ENCODE measurements around the gene APOOL. TPM values are rescaled to one million over a fixed set of nuclear protein-coding genes. Genes with fewer than 3 reads are reported as not detected.
A peak's percentile ranks its signal among the peaks of the same experiment; 100 is the strongest.
"Not testable (repeated sequence)": the region's sequence is repeated elsewhere in the genome, so short reads cannot be mapped to it uniquely, and the experiment has no call there.

Gene APOOL, protein sequence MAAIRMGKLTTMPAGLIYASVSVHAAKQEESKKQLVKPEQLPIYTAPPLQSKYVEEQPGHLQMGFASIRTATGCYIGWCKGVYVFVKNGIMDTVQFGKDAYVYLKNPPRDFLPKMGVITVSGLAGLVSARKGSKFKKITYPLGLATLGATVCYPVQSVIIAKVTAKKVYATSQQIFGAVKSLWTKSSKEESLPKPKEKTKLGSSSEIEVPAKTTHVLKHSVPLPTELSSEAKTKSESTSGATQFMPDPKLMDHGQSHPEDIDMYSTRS
- total RNA-seq = 6.4 TPM
- 3.5 TPM for polyA plus RNA-seq
- long read RNA-seq, donor 1 = 0 reads
- long read RNA-seq, donor 2, partial matches to known transcripts = 33 of 33 reads
- long read RNA-seq, donor 2, other reads (novel, unspliced or antisense) = 0 of 33 reads
- long read RNA-seq, donor 3, partial matches to known transcripts = 7 of 10 reads
- long read RNA-seq, donor 3, other reads (novel, unspliced or antisense) = 0 of 10 reads
- long read RNA-seq, donor 4 = 0 reads
- long read RNA-seq, donor 5, transcript APOOL-201 (9 exons, 1,279 nt) = major isoform, 5 of 5 reads
- long read RNA-seq, donor 5, partial matches to known transcripts = 0 of 5 reads
- long read RNA-seq, donor 5, other reads (novel, unspliced or antisense) = 0 of 5 reads
- long read RNA-seq, donor 6, partial matches to known transcripts = 13 of 13 reads
- long read RNA-seq, donor 6, other reads (novel, unspliced or antisense) = 0 of 13 reads
- long read RNA-seq, donor 7, partial matches to known transcripts = 0 of 2 reads
- long read RNA-seq, donor 7, other reads (novel, unspliced or antisense) = 0 of 2 reads
- long read RNA-seq, donor 8, partial matches to known transcripts = 0 of 2 reads
- long read RNA-seq, donor 8, other reads (novel, unspliced or antisense) = 0 of 2 reads
- long read RNA-seq, donor 9, partial matches to known transcripts = 0 of 1 reads
- long read RNA-seq, donor 9, other reads (novel, unspliced or antisense) = 0 of 1 reads
- long read RNA-seq, donor 10 = 0 reads

DNA sequence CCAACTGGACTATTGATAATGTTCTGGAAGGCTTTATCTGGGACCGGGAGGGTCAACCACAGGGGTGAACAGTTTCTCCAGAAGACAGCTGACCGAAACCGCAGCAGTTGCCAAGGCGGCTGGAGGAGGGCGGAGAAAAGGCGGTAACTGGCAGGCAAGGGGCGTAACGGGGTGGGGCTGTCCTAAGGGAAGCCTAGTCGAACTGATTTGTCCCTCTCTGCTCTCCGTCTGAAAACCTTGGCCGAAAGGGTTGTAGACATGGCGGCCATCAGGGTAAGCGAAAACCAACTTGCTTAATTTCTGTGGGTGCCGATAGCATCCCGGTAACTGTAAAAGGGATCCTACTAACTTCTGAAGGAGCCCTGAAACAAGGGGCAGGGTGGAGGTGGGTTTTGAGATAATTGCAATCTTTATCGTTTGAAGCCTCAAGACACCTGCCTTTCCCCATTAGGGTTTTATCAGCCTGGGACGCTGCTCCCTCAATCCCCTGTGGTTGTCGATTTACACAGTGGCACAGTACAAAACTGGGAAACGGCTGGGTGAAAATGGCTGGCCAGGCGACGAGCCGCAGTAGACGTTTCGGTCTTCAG, at the start of gene APOOL:
TSS of gene APOOL (plus strand) at position 223 of the 590 bp plus-strand sequence. CDS start at position 259, 36 bp downstream.
- Histone ChIP-seq H3K4me3 (ENCODE audit: low read length in 2 of 2) (peak within 1 kb of the TSS; percentile 68 to 70), H3K4me1 (ENCODE audit: control insufficient read depth in 2 of 2, insufficient read depth in 2 of 2, low read length in 2 of 2) (no peaks in the 10 kb centered on the region), H3K9me3 (ENCODE audit: control insufficient read depth in 2 of 2, insufficient read depth in 1 of 2, low read length in 1 of 2) (no peaks in the 10 kb centered on the region), H3K36me3 (ENCODE audit: control insufficient read depth in 2 of 2, insufficient read depth in 2 of 2, low read length in 1 of 2) (no peaks in the 10 kb centered on the region), H3K27ac (ENCODE audit: low read depth in 1 of 2, low read length in 1 of 2) (peak within 1 kb of the TSS in 1 of 2 donors; percentile 55), H3K27me3 (ENCODE audit: control insufficient read depth in 2 of 2, insufficient read depth in 1 of 2, low read length in 1 of 2) (no peaks in the 10 kb centered on the region)
- under 1% methylated on average over 24 of the region's 24 CpGs for WGBS
- peak; percentile 54 to 89 (median 67) for DNase-seq (ENCODE audit: low read depth in 6 of 9, low spot score in 9 of 9)

DNA sequence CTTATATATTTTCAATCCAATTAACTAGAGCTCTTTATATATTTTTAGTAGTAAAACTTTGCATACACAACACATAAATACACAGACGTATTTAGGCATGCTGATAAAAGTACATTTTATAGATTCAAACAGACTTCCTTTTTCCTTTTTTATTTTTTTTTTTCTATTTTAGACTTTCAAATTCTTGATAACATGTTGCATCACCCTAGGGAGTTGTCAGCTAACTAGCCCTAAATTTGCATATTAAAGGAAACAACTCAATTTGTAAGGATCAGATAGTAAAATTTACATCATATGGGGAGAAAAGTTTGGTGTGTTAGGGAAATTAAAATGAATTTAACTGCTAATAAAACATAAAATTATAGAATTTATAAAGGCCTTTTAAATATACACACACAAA, 47.4 kb upstream of the APOOL start:
- WGBS = 75% methylated on average over 1 of the region's 1 CpG
- no peak overlapping the region for H3K4me3 ChIP-seq (ENCODE audit: low read length in 2 of 2)
- H3K27ac ChIP-seq (ENCODE audit: low read depth in 1 of 2, low read length in 1 of 2) = no peak overlapping the region
- no peaks in the 10 kb centered on the region for H3K4me1 ChIP-seq (ENCODE audit: control insufficient read depth in 2 of 2, insufficient read depth in 2 of 2, low read length in 2 of 2)
- H3K9me3 ChIP-seq (ENCODE audit: control insufficient read depth in 2 of 2, insufficient read depth in 1 of 2, low read length in 1 of 2) = no peaks in the 10 kb centered on the region
- no peaks in the 10 kb centered on the region for H3K27me3 ChIP-seq (ENCODE audit: control insufficient read depth in 2 of 2, insufficient read depth in 1 of 2, low read length in 1 of 2)
- H3K36me3 ChIP-seq (ENCODE audit: control insufficient read depth in 2 of 2, insufficient read depth in 2 of 2, low read length in 1 of 2) = no peaks in the 10 kb centered on the region
- no peak for DNase-seq (ENCODE audit: low read depth in 6 of 9, low spot score in 9 of 9)

DNA sequence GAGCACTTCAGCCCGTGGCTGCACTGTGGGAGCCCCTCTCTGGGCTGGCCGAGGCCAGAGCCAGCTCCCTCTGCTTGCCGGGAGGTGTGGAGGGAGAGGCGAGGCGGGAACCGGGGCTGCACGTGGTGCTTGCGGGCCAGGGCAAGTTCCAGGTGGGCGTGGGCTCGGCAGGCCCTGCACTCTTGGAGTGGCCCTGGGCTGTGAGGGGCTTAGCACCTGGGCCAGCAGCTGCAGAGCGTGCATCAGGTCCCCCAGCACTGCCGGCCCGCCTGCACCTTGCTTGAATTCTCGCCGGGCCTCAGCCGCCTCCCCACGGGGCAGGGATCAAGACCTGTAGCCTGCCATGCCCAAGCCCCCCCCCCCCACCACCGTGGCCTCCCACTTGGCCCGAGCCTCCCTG, 28.9 kb upstream of the APOOL start:
- no peaks in the 10 kb centered on the region for H3K4me1 ChIP-seq (ENCODE audit: control insufficient read depth in 2 of 2, insufficient read depth in 2 of 2, low read length in 2 of 2)
- no peaks in the 10 kb centered on the region for H3K9me3 ChIP-seq (ENCODE audit: control insufficient read depth in 2 of 2, insufficient read depth in 1 of 2, low read length in 1 of 2)
- WGBS = 96% methylated on average over 19 of the region's 19 CpGs
- no peak for DNase-seq (ENCODE audit: low read depth in 6 of 9, low spot score in 9 of 9)
- H3K27ac ChIP-seq (ENCODE audit: low read depth in 1 of 2, low read length in 1 of 2) = no peak overlapping the region
- no peaks in the 10 kb centered on the region for H3K27me3 ChIP-seq (ENCODE audit: control insufficient read depth in 2 of 2, insufficient read depth in 1 of 2, low read length in 1 of 2)
- H3K36me3 ChIP-seq (ENCODE audit: control insufficient read depth in 2 of 2, insufficient read depth in 2 of 2, low read length in 1 of 2) = no peaks in the 10 kb centered on the region
- H3K4me3 ChIP-seq (ENCODE audit: low read length in 2 of 2) = no peak overlapping the region

DNA sequence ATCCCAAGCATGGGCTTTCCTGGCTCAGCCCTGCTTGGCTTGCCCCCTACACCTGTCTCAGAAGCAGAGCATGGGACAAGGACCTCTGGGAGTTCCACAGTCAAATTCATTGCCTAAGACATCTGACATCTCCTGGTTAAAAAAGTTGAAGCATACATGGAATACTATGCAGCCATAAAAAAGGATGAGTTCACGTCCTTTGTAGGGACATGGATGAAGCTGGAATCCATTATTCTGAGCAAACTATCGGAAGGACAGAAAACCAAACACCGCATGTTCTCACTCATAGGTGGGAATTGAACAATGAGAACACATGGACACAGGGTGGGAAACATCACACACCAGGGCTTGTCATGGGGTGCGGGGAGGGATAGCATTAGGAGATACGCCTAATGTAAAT, 11.9 kb upstream of the APOOL start:
- not testable (repeated sequence) for DNase-seq (ENCODE audit: low read depth in 6 of 9, low spot score in 9 of 9); H3K27ac ChIP-seq (ENCODE audit: low read depth in 1 of 2, low read length in 1 of 2); H3K9me3 ChIP-seq (ENCODE audit: control insufficient read depth in 2 of 2, insufficient read depth in 1 of 2, low read length in 1 of 2); H3K4me1 ChIP-seq (ENCODE audit: control insufficient read depth in 2 of 2, insufficient read depth in 2 of 2, low read length in 2 of 2); H3K27me3 ChIP-seq (ENCODE audit: control insufficient read depth in 2 of 2, insufficient read depth in 1 of 2, low read length in 1 of 2); H3K36me3 ChIP-seq (ENCODE audit: control insufficient read depth in 2 of 2, insufficient read depth in 2 of 2, low read length in 1 of 2); H3K4me3 ChIP-seq (ENCODE audit: low read length in 2 of 2)
- 97% methylated on average over 5 of the region's 5 CpGs for WGBS

DNA sequence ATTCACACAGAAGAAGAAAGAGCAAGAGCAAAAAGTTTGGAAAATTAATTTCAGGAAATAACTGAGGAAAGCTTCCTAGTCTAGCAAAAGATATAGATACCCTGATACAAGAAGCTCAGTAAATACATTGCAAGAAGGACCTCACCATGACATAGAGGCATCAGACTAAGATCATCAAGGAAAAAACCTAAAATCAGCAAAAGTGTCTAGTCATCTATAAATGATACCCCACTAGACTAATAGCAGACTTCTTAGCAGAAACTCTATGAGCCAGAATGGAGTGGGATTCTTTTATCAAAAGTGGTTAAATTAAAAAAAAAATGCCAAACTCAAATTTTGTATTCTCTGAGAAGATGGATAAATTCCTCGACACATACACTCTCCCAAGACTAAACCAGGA, 10.5 kb upstream of the APOOL start:
- no peak overlapping the region for H3K27ac ChIP-seq (ENCODE audit: low read depth in 1 of 2, low read length in 1 of 2)
- WGBS = 97% methylated on average over 1 of the region's 1 CpG

DNA sequence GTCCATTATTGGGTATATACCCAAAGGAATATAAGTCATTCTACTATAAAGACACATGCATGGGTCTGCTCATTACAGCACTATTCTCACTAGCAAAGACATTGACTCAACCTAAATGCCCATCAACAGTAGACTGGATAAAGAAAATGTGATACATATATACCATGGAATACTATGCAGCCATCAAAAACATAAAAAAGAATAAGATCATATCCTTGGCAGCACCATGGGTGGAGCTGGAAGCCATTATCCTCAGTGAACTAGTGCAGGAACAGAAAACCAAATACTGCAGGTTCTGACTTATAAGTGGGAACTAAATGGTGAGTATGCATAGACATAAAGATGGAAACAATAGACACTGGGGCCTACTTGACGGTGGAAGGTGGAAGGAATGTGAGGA, 2.3 kb upstream of the APOOL start:
- no peak overlapping the region for H3K27ac ChIP-seq (ENCODE audit: low read depth in 1 of 2, low read length in 1 of 2)
- H3K9me3 ChIP-seq (ENCODE audit: control insufficient read depth in 2 of 2, insufficient read depth in 1 of 2, low read length in 1 of 2) = no peaks in the 10 kb centered on the region
- DNase-seq (ENCODE audit: low read depth in 6 of 9, low spot score in 9 of 9) = no peak
- WGBS = 97% methylated on average over 1 of the region's 1 CpG
- no peaks in the 10 kb centered on the region for H3K4me1 ChIP-seq (ENCODE audit: control insufficient read depth in 2 of 2, insufficient read depth in 2 of 2, low read length in 2 of 2)
- H3K36me3 ChIP-seq (ENCODE audit: control insufficient read depth in 2 of 2, insufficient read depth in 2 of 2, low read length in 1 of 2) = no peaks in the 10 kb centered on the region
- H3K4me3 ChIP-seq (ENCODE audit: low read length in 2 of 2) = no peak overlapping the region
- H3K27me3 ChIP-seq (ENCODE audit: control insufficient read depth in 2 of 2, insufficient read depth in 1 of 2, low read length in 1 of 2) = no peaks in the 10 kb centered on the region

More for the DNA sequence above, 10.5 kb upstream of the APOOL start:
- H3K4me1 ChIP-seq (ENCODE audit: control insufficient read depth in 2 of 2, insufficient read depth in 2 of 2, low read length in 2 of 2) = no peaks in the 10 kb centered on the region
- no peak for DNase-seq (ENCODE audit: low read depth in 6 of 9, low spot score in 9 of 9)
- no peaks in the 10 kb centered on the region for H3K27me3 ChIP-seq (ENCODE audit: control insufficient read depth in 2 of 2, insufficient read depth in 1 of 2, low read length in 1 of 2)
- H3K36me3 ChIP-seq (ENCODE audit: control insufficient read depth in 2 of 2, insufficient read depth in 2 of 2, low read length in 1 of 2) = no peaks in the 10 kb centered on the region
- peaks cover 0 to 4% of the 10 kb centered on the region in 2 donors for H3K9me3 ChIP-seq (ENCODE audit: control insufficient read depth in 2 of 2, insufficient read depth in 1 of 2, low read length in 1 of 2)
- H3K4me3 ChIP-seq (ENCODE audit: low read length in 2 of 2) = no peak overlapping the region

DNA sequence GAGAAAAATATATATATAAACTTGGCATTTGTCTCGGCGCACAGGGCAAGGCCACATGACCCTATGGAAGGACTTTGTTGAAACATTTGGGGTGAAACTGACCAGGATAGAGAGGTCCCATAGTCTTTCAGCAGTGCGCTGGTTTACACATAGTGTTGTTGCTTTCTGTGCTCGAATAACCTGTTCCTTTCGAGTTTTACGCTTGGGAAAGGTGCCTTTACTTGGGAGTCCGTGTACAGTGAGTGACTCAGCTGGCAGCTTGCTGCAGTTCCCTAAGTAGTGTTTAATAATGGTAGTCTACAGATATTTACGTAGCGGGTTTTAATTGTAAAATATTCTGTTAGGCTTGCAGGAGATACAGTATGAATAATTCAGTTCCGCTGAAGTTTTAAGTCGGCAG, 578 bp downstream of the APOOL start:
- WGBS = 9% methylated on average over 11 of the region's 11 CpGs
- DNase-seq (ENCODE audit: low read depth in 6 of 9, low spot score in 9 of 9) = peak in 5 of 9 donors; percentile 1 to 29 (median 6)
- Histone ChIP-seq H3K9me3 (ENCODE audit: control insufficient read depth in 2 of 2, insufficient read depth in 1 of 2, low read length in 1 of 2) (no peaks in the 10 kb centered on the region), H3K36me3 (ENCODE audit: control insufficient read depth in 2 of 2, insufficient read depth in 2 of 2, low read length in 1 of 2) (no peaks in the 10 kb centered on the region), H3K27ac (ENCODE audit: low read depth in 1 of 2, low read length in 1 of 2) (peak overlapping the region in 1 of 2 donors; percentile 55), H3K27me3 (ENCODE audit: control insufficient read depth in 2 of 2, insufficient read depth in 1 of 2, low read length in 1 of 2) (no peaks in the 10 kb centered on the region), H3K4me1 (ENCODE audit: control insufficient read depth in 2 of 2, insufficient read depth in 2 of 2, low read length in 2 of 2) (no peaks in the 10 kb centered on the region), H3K4me3 (ENCODE audit: low read length in 2 of 2) (peak overlapping the region; percentile 68 to 70)

DNA sequence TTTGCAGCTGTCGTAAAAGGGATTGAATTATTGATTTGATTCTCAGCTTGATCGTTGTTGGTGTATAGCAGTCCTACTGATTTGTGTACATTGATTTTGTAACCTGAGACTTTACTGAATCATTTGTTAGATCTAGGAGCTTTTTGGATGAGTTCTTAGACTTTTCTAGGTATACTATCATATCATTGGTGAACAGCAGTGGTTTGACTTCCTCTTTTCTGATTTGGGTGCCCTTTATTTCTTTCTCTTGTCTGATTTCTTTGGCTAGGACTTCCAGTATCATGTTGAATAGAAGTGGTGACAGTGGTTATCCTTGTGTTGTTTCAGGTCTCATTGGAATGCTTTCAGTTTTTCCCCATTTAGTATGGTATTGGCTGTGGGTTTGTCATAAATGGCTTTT, 8.4 kb downstream of the APOOL start:
- Histone ChIP-seq H3K4me3 (ENCODE audit: low read length in 2 of 2) (no peak overlapping the region), H3K4me1 (ENCODE audit: control insufficient read depth in 2 of 2, insufficient read depth in 2 of 2, low read length in 2 of 2) (no peaks in the 10 kb centered on the region), H3K27ac (ENCODE audit: low read depth in 1 of 2, low read length in 1 of 2) (no peak overlapping the region), H3K36me3 (ENCODE audit: control insufficient read depth in 2 of 2, insufficient read depth in 2 of 2, low read length in 1 of 2) (no peaks in the 10 kb centered on the region), H3K27me3 (ENCODE audit: control insufficient read depth in 2 of 2, insufficient read depth in 1 of 2, low read length in 1 of 2) (no peaks in the 10 kb centered on the region), H3K9me3 (ENCODE audit: control insufficient read depth in 2 of 2, insufficient read depth in 1 of 2, low read length in 1 of 2) (peaks cover 0 to 2% of the 10 kb centered on the region in 2 donors)
- no peak for DNase-seq (ENCODE audit: low read depth in 6 of 9, low spot score in 9 of 9)
- 95% methylated on average over 2 of the region's 2 CpGs for WGBS
